GM21528 (cell line): Measurements from ENCODE around the gene SETD1B.

Experiments
- ATAC-seq: cut with Tn5 transposase; IDR thresholded peaks from one replicate; pipeline ENCODE4 v1.9.1; 2021; ENCODE audit warnings: mild to moderate bottlenecking, moderate library complexity; ENCODE audit not compliant: unreplicated experiment, low FRiP score

SETD1B gene

GRCh38 chr12:121794534-121795033 lies 9.2 kb upstream of the SETD1B start:
- no peak for ATAC-seq

- peak; percentile 21 for ATAC-seq
Observed at GRCh38 chr12:121795034-121795968, 8.5 kb upstream of the SETD1B start.

GRCh38 chr12:121796855-121797751 lies 6.7 kb upstream of the SETD1B start:
- no peak for ATAC-seq

- ATAC-seq: no peak
Observed at GRCh38 chr12:121797937-121798786, 5.6 kb upstream of the SETD1B start.

GRCh38 chr12:121798787-121799155 lies 5.0 kb upstream of the SETD1B start:
- ATAC-seq: no peak

GRCh38 chr12:121799156-121799841 lies 4.5 kb upstream of the SETD1B start:
- ATAC-seq: no peak

GRCh38 chr12:121799842-121800693 lies 3.7 kb upstream of the SETD1B start:
- ATAC-seq: no peak

- ATAC-seq: no peak
Observed at GRCh38 chr12:121800694-121801594, 2.9 kb upstream of the SETD1B start.

- no peak for ATAC-seq
Observed at GRCh38 chr12:121801595-121802484, 2.0 kb upstream of the SETD1B start.

- no peak for ATAC-seq
Observed at GRCh38 chr12:121802485-121802842, 1.3 kb upstream of the SETD1B start.

GRCh38 chr12:121802843-121803698 lies 738 bp upstream of the SETD1B start:
- ATAC-seq: peak; percentile 37

GRCh38 chr12:121804417-121805111 lies 755 bp downstream of the SETD1B start:
- no peak for ATAC-seq

- ATAC-seq: no peak
Observed at GRCh38 chr12:121805171-121806008, 1.6 kb downstream of the SETD1B start.

GRCh38 chr12:121806009-121806545 lies 2.3 kb downstream of the SETD1B start:
- no peak for ATAC-seq
